ENCODE measurements around the gene JRKL.

DNA sequence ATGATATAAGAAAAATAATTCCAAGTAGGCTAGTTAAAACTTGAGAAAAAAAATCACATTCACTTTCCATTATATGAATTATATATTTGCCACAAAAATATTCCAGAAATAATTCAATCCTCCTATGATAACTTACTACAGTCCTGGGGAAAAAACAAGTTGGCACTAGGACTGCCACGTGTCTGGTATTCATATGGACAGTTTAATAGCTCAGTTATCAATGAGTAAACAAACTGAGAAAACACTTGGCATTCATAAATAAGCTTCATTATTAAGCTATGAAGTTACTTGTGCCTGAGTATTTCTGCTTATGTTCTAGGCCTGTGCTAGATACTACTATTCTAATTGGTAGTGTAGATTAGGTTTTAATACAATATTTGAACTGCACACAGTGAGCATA is 24.3 kb upstream of the JRKL start:
- no peak for TF ChIP-seq CTCF (IDR thresholded peaks at IDR 0.05)
- TF ChIP-seq POLR2A (IDR thresholded peaks at IDR 0.05), result no peak
